HEK293 (cell line): ENCODE data around the gene SEMA3F.

ENCODE experiments used
- ZBTB7A ChIP-seq: fragments of 450-650 bp; formaldehyde crosslinking; IDR thresholded peaks from 2 replicates; pipeline ENCODE4 v1.5.1; 2016; ENCODE audit warnings: low read depth, missing biosample characterization, missing genetic modification characterization
- ZNF600 ChIP-seq: fragments of 450-650 bp; formaldehyde crosslinking; IDR thresholded peaks from 2 replicates; pipeline ENCODE4 v1.5.1; 2016; ENCODE audit warnings: missing biosample characterization, missing genetic modification characterization
- ZNF658 ChIP-seq: fragments of 450-650 bp; formaldehyde crosslinking; IDR thresholded peaks from 2 replicates; pipeline ENCODE4; 2016; ENCODE audit warnings: missing biosample characterization, missing genetic modification characterization
- ZNF747 ChIP-seq: fragments of 450-650 bp; formaldehyde crosslinking; IDR thresholded peaks from 2 replicates; pipeline ENCODE4 v1.5.1; 2016; ENCODE audit warnings: missing biosample characterization, missing genetic modification characterization
- ZNF777 ChIP-seq: fragments of 450-650 bp; formaldehyde crosslinking; IDR thresholded peaks from 2 replicates; pipeline ENCODE4 v1.5.1; 2017; ENCODE audit warnings: missing biosample characterization, missing genetic modification characterization, borderline replicate concordance
- TF ChIP-seq, protein P1 (sequence below): fragments of 450-650 bp; formaldehyde crosslinking; IDR thresholded peaks from 2 replicates; pipeline ENCODE4 v1.5.1; 2016; ENCODE audit warnings: missing biosample characterization, missing genetic modification characterization
- TF ChIP-seq, protein P2 (sequence below): fragments of 450-650 bp; formaldehyde crosslinking; IDR thresholded peaks from 2 replicates; pipeline ENCODE4 v1.5.1; 2016; ENCODE audit warnings: missing biosample characterization, missing genetic modification characterization, low read depth

DNA sequence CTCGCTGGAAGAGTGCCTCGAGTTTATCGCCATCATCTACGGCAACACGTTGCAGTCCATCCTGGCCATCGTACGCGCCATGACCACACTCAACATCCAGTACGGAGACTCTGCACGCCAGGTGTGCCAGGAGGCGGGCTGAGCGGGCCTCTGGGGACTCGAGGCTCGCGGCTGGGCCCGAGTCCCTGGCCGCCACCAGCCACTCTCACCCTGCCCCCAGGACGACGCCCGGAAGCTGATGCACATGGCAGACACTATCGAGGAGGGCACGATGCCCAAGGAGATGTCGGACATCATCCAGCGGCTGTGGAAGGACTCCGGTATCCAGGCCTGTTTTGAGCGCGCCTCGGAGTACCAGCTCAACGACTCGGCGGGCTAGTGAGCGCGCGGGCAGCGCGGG, 38.2 kb downstream of the SEMA3F start:
- TF ChIP-seq ZNF658 (tag by site-specific recombination) (no peak), ZNF777 (tag by site-specific recombination) (no peak), ZNF600 (no peak), ZBTB7A (no peak), ZNF747 (tag by site-specific recombination) (no peak)
- TF ChIP-seq, protein P1, sequence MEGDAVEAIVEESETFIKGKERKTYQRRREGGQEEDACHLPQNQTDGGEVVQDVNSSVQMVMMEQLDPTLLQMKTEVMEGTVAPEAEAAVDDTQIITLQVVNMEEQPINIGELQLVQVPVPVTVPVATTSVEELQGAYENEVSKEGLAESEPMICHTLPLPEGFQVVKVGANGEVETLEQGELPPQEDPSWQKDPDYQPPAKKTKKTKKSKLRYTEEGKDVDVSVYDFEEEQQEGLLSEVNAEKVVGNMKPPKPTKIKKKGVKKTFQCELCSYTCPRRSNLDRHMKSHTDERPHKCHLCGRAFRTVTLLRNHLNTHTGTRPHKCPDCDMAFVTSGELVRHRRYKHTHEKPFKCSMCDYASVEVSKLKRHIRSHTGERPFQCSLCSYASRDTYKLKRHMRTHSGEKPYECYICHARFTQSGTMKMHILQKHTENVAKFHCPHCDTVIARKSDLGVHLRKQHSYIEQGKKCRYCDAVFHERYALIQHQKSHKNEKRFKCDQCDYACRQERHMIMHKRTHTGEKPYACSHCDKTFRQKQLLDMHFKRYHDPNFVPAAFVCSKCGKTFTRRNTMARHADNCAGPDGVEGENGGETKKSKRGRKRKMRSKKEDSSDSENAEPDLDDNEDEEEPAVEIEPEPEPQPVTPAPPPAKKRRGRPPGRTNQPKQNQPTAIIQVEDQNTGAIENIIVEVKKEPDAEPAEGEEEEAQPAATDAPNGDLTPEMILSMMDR (tag by site-specific recombination): no peak
- TF ChIP-seq, protein P2, sequence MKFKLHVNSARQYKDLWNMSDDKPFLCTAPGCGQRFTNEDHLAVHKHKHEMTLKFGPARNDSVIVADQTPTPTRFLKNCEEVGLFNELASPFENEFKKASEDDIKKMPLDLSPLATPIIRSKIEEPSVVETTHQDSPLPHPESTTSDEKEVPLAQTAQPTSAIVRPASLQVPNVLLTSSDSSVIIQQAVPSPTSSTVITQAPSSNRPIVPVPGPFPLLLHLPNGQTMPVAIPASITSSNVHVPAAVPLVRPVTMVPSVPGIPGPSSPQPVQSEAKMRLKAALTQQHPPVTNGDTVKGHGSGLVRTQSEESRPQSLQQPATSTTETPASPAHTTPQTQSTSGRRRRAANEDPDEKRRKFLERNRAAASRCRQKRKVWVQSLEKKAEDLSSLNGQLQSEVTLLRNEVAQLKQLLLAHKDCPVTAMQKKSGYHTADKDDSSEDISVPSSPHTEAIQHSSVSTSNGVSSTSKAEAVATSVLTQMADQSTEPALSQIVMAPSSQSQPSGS (tag by site-specific recombination): no peak
